K562 (cell line): ENCODE results near the gene IDUA. TPM values are rescaled to one million over a fixed set of nuclear protein-coding genes. Genes with fewer than 3 reads are reported as not detected.

ENCODE experiments used
- LEF1 ChIP-seq: fragments of 450-650 bp; IDR thresholded peaks from 2 replicates; pipeline ENCODE4 v1.6.1; 2016; ENCODE audit warnings: mild to moderate bottlenecking
- MAFG ChIP-seq: fragments of 450-650 bp; conservative IDR thresholded peaks from 2 replicates; pipeline ENCODE4 v1.6.1; 2016; ENCODE audit warnings: missing genetic modification characterization, missing compliant biosample characterization
- NCOA4 ChIP-seq: fragments of 450-650 bp; IDR thresholded peaks from 2 replicates; pipeline ENCODE4 v1.6.1; 2018; ENCODE audit warnings: mild to moderate bottlenecking; ENCODE audit not compliant: partially characterized antibody
- ZNF324 ChIP-seq: fragments of 250-450 bp; sonication (Bioruptor Pico); IDR thresholded peaks from 2 replicates; pipeline ENCODE4 v1.4.0; 2020; ENCODE audit warnings: mild to moderate bottlenecking
- polyA plus RNA-seq, 8 experiments: library from polyadenylated mRNA; depleted of rRNA in 4 of 8; stranded (reverse) in 5 of 8; unstranded in 3 of 8; fragments of >200 nt; fragmentation: Nextera tagmentation in 2 of 8; fragmentation: Illumina TruSeq in 1 of 8; extraction: Ambion mirVana in 2 of 8; extraction: Trizol in 1 of 8; gene quantifications; 2 replicates each; pipeline versions ENCODE4 v1.2.1 to v1.2.3, GENCODE V29; 2011 to 2014; ENCODE audit warnings: inconsistent platforms in 1 of 8, missing spikeins in 1 of 8
- total RNA-seq, 7 experiments: library from RNA; depleted of rRNA in 6 of 7; stranded (reverse); fragments of >200 nt in 6 of 7; fragmentation: Illumina TruSeq in 2 of 7; extraction: Trizol in 2 of 7; gene quantifications; 2 replicates each; pipeline versions ENCODE4 v1.2.1 to v1.2.3, GENCODE V29; 2011 to 2021; ENCODE audit warnings: low replicate concordance in 1 of 7
- TF ChIP-seq, protein P1 (sequence below): IDR thresholded peaks from 2 replicates; pipeline ENCODE4 v1.6.1; 2011; ENCODE audit warnings: borderline replicate concordance, low read depth, mild to moderate bottlenecking, moderate library complexity, low read length; ENCODE audit not compliant: insufficient read depth, poor library complexity, severe bottlenecking
- TF ChIP-seq, protein P2 (sequence below), 2 experiments: fragments of 450-650 bp; IDR thresholded peaks; 2 replicates each; pipeline ENCODE4 v1.6.1; 2016; ENCODE audit warnings: mild to moderate bottlenecking in 2 of 2, borderline replicate concordance in 1 of 2, low read depth in 1 of 2, moderate library complexity in 1 of 2
- TF ChIP-seq, protein P3 (sequence below): fragments of 450-650 bp; IDR thresholded peaks from 2 replicates; pipeline ENCODE4 v1.6.1; 2016; ENCODE audit warnings: low read depth

Gene IDUA
- total and polyA plus RNA-seq, 9 of the 15 experiments (the other 6 are each of a cell fraction or from before 2014, with no cell fraction given): 0.04 to 16.1 (median 1.2) TPM

- TF ChIP-seq, protein P1, sequence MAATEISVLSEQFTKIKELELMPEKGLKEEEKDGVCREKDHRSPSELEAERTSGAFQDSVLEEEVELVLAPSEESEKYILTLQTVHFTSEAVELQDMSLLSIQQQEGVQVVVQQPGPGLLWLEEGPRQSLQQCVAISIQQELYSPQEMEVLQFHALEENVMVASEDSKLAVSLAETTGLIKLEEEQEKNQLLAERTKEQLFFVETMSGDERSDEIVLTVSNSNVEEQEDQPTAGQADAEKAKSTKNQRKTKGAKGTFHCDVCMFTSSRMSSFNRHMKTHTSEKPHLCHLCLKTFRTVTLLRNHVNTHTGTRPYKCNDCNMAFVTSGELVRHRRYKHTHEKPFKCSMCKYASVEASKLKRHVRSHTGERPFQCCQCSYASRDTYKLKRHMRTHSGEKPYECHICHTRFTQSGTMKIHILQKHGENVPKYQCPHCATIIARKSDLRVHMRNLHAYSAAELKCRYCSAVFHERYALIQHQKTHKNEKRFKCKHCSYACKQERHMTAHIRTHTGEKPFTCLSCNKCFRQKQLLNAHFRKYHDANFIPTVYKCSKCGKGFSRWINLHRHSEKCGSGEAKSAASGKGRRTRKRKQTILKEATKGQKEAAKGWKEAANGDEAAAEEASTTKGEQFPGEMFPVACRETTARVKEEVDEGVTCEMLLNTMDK: no peak
- no peak for TF ChIP-seq ZNF324 (CRISPR knock-in tag)
- TF ChIP-seq, protein P2, sequence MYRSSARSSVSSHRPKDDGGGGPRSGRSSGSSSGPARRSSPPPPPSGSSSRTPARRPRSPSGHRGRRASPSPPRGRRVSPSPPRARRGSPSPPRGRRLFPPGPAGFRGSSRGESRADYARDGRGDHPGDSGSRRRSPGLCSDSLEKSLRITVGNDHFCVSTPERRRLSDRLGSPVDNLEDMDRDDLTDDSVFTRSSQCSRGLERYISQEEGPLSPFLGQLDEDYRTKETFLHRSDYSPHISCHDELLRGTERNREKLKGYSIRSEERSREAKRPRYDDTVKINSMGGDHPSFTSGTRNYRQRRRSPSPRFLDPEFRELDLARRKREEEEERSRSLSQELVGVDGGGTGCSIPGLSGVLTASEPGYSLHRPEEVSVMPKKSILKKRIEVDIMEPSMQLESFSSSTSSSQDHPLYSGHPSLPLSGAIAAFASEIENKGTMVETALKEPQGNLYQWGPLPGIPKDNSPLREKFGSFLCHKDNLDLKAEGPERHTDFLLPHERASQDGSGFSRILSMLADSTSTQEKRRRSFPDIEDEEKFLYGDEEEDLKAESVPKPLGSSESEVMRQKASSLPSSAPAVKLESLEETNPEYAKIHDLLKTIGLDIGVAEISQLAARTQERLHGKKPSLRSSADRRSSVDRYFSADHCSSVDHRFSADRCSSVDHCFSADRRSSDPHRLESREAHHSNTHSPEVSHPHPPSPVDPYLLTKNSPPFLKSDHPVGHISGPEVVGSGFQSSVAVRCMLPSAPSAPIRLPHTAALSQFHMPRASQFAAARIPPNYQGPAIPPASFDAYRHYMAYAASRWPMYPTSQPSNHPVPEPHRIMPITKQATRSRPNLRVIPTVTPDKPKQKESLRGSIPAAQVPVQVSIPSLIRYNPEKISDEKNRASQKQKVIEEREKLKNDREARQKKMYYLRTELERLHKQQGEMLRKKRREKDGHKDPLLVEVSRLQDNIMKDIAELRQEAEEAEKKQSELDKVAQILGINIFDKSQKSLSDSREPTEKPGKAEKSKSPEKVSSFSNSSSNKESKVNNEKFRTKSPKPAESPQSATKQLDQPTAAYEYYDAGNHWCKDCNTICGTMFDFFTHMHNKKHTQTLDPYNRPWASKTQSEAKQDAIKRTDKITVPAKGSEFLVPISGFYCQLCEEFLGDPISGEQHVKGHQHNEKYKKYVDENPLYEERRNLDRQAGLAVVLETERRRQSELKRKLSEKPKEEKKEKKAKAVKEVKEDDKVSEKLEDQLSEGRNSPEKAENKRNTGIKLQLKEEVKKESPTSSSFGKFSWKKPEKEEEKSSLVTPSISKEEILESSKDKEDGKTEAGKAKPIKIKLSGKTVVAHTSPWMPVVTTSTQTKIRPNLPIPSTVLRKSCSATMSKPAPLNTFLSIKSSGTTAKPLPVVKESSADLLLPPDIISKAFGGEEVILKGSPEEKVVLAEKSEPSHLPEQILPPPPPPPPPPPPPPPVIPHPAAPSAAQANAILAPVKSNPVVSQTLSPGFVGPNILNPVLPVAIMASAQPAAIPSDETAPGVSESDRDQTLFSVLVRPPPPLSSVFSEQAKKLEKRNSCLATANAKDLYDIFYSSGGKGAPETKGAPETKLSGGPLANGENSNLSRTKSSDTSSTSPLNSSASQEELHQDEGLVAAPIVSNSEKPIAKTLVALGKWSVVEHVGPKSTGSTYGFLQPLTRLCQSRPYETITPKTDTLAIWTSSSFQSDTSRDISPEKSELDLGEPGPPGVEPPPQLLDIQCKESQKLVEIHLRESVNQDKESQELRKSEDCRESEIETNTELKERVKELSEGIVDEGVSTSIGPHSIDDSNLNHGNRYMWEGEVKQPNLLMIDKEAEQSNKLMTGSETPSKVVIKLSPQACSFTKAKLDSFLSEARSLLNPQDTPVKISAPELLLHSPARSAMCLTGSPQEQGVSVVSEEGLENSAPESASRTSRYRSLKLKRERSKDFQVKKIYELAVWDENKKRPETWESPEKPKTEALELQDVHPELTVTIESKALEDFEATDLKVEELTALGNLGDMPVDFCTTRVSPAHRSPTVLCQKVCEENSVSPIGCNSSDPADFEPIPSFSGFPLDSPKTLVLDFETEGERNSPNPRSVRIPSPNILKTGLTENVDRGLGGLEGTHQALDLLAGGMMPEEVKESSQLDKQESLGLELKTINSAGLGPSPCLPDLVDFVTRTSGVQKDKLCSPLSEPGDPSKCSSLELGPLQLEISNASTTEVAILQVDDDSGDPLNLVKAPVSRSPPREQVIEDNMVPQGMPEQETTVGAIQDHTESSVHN (IDR thresholded peaks at IDR 0.05; ENCODE audit: borderline replicate concordance in 1 of 2, low read depth in 1 of 2): no peak
- TF ChIP-seq MAFG (tag): no peak
- TF ChIP-seq, protein P3, sequence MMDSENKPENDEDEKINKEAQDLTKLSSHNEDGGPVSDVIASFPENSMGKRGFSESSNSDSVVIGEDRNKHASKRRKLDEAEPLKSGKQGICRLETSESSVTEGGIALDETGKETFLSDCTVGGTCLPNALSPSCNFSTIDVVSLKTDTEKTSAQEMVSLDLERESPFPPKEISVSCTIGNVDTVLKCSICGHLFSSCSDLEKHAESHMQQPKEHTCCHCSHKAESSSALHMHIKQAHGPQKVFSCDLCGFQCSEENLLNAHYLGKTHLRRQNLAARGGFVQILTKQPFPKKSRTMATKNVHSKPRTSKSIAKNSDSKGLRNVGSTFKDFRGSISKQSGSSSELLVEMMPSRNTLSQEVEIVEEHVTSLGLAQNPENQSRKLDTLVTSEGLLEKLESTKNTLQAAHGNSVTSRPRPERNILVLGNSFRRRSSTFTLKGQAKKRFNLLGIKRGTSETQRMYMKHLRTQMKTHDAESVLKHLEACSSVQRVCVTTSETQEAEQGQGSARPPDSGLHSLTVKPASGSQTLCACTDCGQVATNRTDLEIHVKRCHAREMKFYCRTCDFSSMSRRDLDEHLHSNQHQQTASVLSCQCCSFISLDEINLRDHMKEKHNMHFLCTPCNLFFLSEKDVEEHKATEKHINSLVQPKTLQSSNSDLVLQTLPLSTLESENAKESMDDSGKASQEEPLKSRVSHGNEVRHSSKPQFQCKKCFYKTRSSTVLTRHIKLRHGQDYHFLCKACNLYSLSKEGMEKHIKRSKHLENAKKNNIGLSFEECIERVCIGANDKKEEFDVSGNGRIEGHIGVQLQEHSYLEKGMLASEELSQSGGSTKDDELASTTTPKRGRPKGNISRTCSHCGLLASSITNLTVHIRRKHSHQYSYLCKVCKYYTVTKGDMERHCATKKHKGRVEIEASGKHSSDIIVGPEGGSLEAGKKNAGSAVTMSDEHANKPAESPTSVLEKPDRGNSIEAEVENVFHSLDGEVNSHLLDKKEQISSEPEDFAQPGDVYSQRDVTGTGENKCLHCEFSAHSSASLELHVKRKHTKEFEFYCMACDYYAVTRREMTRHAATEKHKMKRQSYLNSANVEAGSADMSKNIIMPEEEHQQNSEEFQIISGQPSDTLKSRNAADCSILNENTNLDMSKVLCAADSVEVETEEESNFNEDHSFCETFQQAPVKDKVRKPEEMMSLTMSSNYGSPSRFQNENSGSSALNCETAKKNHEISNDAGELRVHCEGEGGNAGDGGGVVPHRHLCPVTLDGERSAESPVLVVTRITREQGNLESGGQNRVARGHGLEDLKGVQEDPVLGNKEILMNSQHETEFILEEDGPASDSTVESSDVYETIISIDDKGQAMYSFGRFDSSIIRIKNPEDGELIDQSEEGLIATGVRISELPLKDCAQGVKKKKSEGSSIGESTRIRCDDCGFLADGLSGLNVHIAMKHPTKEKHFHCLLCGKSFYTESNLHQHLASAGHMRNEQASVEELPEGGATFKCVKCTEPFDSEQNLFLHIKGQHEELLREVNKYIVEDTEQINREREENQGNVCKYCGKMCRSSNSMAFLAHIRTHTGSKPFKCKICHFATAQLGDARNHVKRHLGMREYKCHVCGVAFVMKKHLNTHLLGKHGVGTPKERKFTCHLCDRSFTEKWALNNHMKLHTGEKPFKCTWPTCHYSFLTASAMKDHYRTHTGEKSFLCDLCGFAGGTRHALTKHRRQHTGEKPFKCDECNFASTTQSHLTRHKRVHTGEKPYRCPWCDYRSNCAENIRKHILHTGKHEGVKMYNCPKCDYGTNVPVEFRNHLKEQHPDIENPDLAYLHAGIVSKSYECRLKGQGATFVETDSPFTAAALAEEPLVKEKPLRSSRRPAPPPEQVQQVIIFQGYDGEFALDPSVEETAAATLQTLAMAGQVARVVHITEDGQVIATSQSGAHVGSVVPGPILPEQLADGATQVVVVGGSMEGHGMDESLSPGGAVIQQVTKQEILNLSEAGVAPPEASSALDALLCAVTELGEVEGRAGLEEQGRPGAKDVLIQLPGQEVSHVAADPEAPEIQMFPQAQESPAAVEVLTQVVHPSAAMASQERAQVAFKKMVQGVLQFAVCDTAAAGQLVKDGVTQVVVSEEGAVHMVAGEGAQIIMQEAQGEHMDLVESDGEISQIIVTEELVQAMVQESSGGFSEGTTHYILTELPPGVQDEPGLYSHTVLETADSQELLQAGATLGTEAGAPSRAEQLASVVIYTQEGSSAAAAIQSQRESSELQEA: no peak
- TF ChIP-seq LEF1: no peak
- TF ChIP-seq NCOA4: no peak
Observed at GRCh38 chr4:992297-993110, 5.7 kb downstream of the IDUA start (continued).
